Heart right ventricle (tissue), 16 donors: ENCODE results near the gene LHPP. TPM values are rescaled to one million over a fixed set of nuclear protein-coding genes. Genes with fewer than 3 reads are reported as not detected.

Experiments used
- ATAC-seq, 8 donors: fragments of 200-7000 bp; cut with Tn5 transposase; one replicate each; pipeline ENCODE4 v1.9.1; 2020; ENCODE audit warnings: mild to moderate bottlenecking in 8 of 8, moderate library complexity in 8 of 8, moderate number of reproducible peaks in 1 of 8
- DNase-seq, 2 donors: peaks; one replicate each; pipeline ENCODE4 v3.0.0-alpha.2; 2020
- H3K27ac ChIP-seq, 10 donors: fragments of 200-600 bp; sonication (generic) in 2 of 10; one replicate each; pipeline versions ENCODE4 v1.5.0 to v1.8.0; 2020 to 2022; ENCODE audit warnings: mild to moderate bottlenecking in 3 of 10
- H3K27me3 ChIP-seq, 7 donors: fragments of 200-600 bp; one replicate each; pipeline ENCODE4 v1.8.0; 2021 to 2022; ENCODE audit warnings: mild to moderate bottlenecking in 2 of 7
- H3K36me3 ChIP-seq, 9 donors: fragments of 200-600 bp; sonication (generic) in 1 of 9; one replicate each; pipeline versions ENCODE4 v1.5.0 to v1.8.0; 2020 to 2022; ENCODE audit warnings: mild to moderate bottlenecking in 2 of 9
- H3K4me1 ChIP-seq, 9 donors: fragments of 200-600 bp; sonication (generic) in 1 of 9; one replicate each; pipeline versions ENCODE4 v1.5.0 to v1.8.0; 2020 to 2022; ENCODE audit warnings: mild to moderate bottlenecking in 4 of 9
- H3K4me3 ChIP-seq, 10 donors: fragments of 200-600 bp; sonication (generic) in 2 of 10; one replicate each; pipeline versions ENCODE4 v1.5.0 to v1.8.0; 2020 to 2022; ENCODE audit warnings: mild to moderate bottlenecking in 7 of 10, moderate library complexity in 2 of 10
- H3K9me3 ChIP-seq, 11 donors: fragments of 200-600 bp in 10 of 11; sonication (generic) in 2 of 11; one replicate each; pipeline versions ENCODE4 v1.5.0 to v1.8.0; 2013 to 2022; ENCODE audit warnings: mild to moderate bottlenecking in 2 of 11, control low read depth in 1 of 11, moderate library complexity in 1 of 11
- WGBS, 2 donors: extraction: QIAGEN DNeasy Blood & Tissue Kit; methylation state at CpG; one replicate each; pipeline ENCODE4 v1.1.7; 2013; ENCODE audit warnings: inconsistent platforms in 1 of 2; 5-methylcytosine and 5-hydroxymethylcytosine counted together
- intact Hi-C, 10 donors: fragments of 100-400 bp; cut with DNase I; formaldehyde crosslinking; loops; one replicate each; pipeline versions ENCODE4 v1.11.1 to v1.14.2; 2022
- long read RNA-seq, 3 donors: library from polyadenylated mRNA; unstranded; transcript quantifications; one replicate each; pipeline ENCODE4 v2.0.0, GENCODE V29; 2020 to 2021
- polyA plus RNA-seq, 2 donors: library from polyadenylated mRNA; stranded (reverse); fragments of 200-250 nt; gene quantifications; one replicate each; pipeline ENCODE4 v1.2.3, GENCODE V29; 2013
- total RNA-seq, 10 donors: library from RNA; stranded (reverse); fragmentation: NEBNext Ultra II Directional in 3 of 10; extraction: Animal tissue kit (Norgen Biotek cat#: 25700) in 3 of 10; gene quantifications; one replicate each; pipeline versions ENCODE4 v1.2.1 to v1.2.4, GENCODE V29; 2021 to 2023
- TF ChIP-seq, protein P1 (sequence below), 9 donors: fragments of 200-600 bp; sonication (generic) in 2 of 9; IDR thresholded peaks; one replicate each; pipeline versions ENCODE4 v1.5.0 to v1.8.0; 2021 to 2022; ENCODE audit warnings: antibody characterized with exemption in 9 of 9, mild to moderate bottlenecking in 5 of 9, moderate library complexity in 1 of 9
- donor health status: Arrhythmogenic right ventricular cardiomyopathy.
- donor health status: ischemic (EF 13 %, LVEDD 7.1; RV severe dilation, severe dysfunction).
- donor health status: healthy with polysubstance abuse.
- donor health status: DM: no; HTN: yes; CAD: no.
- donor health status: DM: no; HTN: no; CAD: no.
- donor health status: ischemic (EF 25% LVEDD 6.9; RV normal size, moderate dysfunction).
- donor health status: ischemic (EF 25% LVEDD 5.7; RV mildly dilated, moderate dysfunction).
- donor health status: healthy.
- donor health status: DM: yes; HTN: yes; CAD: no.
- donor health status: Ischemic cardiomyopathy.
- donor health status: ischemic (EF 35%, LVEDD 5.7; RV mildly dilated, moderate dysfunction).
- donor health status: nonischemic (EF 11% LVEDD 7.7; RV severe dilation, severe dysfunction).
- donor health status: DM: yes; HTN: yes; CAD: no.
- donor health status: PGD.
- donor health status: ischemic (EF 29% LVEDD 5.4; RV normal size, mild dysfunction).
- donor health status: nonischemic (EF 23%, LVEDD 6.1; RV moderate dilation, normal function).

Gene LHPP, protein sequence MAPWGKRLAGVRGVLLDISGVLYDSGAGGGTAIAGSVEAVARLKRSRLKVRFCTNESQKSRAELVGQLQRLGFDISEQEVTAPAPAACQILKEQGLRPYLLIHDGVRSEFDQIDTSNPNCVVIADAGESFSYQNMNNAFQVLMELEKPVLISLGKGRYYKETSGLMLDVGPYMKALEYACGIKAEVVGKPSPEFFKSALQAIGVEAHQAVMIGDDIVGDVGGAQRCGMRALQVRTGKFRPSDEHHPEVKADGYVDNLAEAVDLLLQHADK
- 10 to 100 TPM in 9 of 10 donors, 1 to 10 TPM in 1; 9.5 to 20.5 (median 13.8) TPM for total RNA-seq
- polyA plus RNA-seq: 1 to 10 TPM; 4.2 to 5.4 TPM
- long read RNA-seq, donor 1, partial matches to known transcripts: 2 of 13 reads
- long read RNA-seq, donor 1, other reads (novel, unspliced or antisense): 6 of 13 reads
- long read RNA-seq, donor 2, transcript LHPP-202 (7 exons, 1,622 nt): major isoform, 5 of 11 reads
- long read RNA-seq, donor 2, partial matches to known transcripts: 0 of 11 reads
- long read RNA-seq, donor 2, other reads (novel, unspliced or antisense): 3 of 11 reads
- long read RNA-seq, donor 3, partial matches to known transcripts: 2 of 6 reads
- long read RNA-seq, donor 3, other reads (novel, unspliced or antisense): 3 of 6 reads

DNA sequence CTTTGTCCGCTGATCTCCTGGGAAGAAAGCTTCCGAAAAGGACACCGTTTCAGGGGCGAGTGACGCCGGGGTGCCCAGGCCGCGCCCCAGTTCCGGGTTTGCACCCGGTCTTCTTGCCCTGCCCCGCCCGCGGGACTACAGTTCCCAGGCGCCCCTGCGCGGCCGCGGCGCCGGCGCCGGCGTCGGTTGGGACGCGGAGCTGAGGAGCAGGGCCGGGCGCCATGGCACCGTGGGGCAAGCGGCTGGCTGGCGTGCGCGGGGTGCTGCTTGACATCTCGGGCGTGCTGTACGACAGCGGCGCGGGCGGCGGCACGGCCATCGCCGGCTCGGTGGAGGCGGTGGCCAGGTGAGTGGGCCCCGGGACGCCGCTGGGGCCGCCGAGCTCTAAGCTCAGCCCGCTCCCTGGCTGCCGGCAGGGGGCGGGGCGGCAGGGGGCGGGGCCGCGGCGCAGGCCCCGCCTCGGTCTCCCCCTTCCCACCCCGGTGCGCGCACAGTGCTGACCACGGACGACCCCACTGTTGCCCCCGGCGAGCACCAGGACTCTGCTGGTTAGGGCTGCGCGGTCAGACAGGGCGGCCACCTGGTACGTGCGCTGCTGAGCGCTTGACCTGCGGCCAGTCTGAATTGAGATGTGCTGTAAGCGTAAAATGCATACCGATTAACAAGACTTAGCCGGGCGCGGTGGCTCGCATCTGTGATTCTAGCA lies at the start of gene LHPP:
TSS of gene LHPP (plus strand) at position 182 of the 706 bp plus-strand sequence. CDS start at position 222, 40 bp downstream.
- Histone ChIP-seq H3K27me3 (peaks cover 0 to 1% (median 0%) of the 10 kb centered on the region in 7 donors), H3K4me1 (peaks cover 0 to 31% (median 15%) of the 10 kb centered on the region in 9 donors), H3K27ac (peak within 1 kb of the TSS; percentile 31 to 92 (median 86)), H3K36me3 (no peaks in the 10 kb centered on the region), H3K4me3 (peak within 1 kb of the TSS; percentile 4 to 83 (median 70)), H3K9me3 (no peaks in the 10 kb centered on the region)
- intact Hi-C loops: no loop called here
- DNase-seq (peak; percentile 80 to 90), ATAC-seq (peak; percentile 92 to 99 (median 96))
- 1% methylated on average over 78 to 81 of the region's 81 CpGs for WGBS, 2 donors
- TF ChIP-seq, protein P1, sequence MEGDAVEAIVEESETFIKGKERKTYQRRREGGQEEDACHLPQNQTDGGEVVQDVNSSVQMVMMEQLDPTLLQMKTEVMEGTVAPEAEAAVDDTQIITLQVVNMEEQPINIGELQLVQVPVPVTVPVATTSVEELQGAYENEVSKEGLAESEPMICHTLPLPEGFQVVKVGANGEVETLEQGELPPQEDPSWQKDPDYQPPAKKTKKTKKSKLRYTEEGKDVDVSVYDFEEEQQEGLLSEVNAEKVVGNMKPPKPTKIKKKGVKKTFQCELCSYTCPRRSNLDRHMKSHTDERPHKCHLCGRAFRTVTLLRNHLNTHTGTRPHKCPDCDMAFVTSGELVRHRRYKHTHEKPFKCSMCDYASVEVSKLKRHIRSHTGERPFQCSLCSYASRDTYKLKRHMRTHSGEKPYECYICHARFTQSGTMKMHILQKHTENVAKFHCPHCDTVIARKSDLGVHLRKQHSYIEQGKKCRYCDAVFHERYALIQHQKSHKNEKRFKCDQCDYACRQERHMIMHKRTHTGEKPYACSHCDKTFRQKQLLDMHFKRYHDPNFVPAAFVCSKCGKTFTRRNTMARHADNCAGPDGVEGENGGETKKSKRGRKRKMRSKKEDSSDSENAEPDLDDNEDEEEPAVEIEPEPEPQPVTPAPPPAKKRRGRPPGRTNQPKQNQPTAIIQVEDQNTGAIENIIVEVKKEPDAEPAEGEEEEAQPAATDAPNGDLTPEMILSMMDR (IDR thresholded peaks at IDR 0.05): peak; percentile 35 to 75 (median 53)

DNA sequence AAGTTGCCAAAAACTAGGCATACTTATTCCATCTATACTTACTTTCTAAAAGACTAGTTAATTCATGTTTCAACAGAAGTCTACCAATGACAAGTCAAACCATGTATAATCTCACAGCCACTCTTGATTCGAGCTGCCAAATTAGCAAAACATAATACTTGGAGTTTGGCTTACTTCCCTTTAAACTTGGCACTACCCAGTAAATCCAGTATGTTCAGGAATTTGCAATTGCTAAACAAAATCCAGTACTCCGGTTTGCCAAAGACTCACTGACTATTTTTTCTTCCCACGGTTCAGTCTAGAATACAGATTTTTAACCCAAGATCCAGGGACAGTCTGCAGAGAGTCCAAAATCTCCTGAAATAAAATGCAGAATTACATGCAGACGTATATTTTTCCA lies 47.5 kb upstream of the LHPP start:
- Histone ChIP-seq H3K4me1 (peaks cover 0 to 49% (median 37%) of the 10 kb centered on the region in 9 donors), H3K36me3 (peaks cover 0 to 32% (median 1%) of the 10 kb centered on the region in 9 donors)

DNA sequence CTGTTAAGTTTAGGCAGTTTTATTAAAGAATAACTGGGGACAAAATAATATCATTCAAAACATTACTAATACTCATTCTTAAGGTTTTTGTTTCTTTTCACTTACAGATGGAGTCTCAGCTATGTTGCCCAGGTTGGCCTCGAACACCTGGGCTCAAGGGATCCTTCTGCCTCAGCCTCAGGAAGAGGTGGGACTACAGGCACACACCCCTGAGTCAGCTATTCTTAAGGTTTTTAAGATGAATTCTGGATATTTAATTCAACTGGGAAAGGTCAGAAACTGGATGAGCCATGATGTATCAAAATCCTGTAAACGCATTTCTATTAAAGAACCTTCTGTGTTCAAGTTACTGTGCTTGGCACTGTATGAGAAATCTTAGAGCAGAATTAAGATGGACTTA lies 46.4 kb upstream of the LHPP start:
- 76 to 89% methylated on average over 2 of the region's 2 CpGs for WGBS, 2 donors
- no peak for DNase-seq
- no peaks in the 10 kb centered on the region for H3K9me3 ChIP-seq
- no peak overlapping the region for H3K27ac ChIP-seq
- peaks cover 0 to 54% (median 39%) of the 10 kb centered on the region in 9 donors for H3K4me1 ChIP-seq
- H3K27me3 ChIP-seq: peaks cover 0 to 4% (median 0%) of the 10 kb centered on the region in 7 donors
- H3K36me3 ChIP-seq: peaks cover 0 to 21% (median 0%) of the 10 kb centered on the region in 9 donors
- no peak for ATAC-seq
- H3K4me3 ChIP-seq: no peak overlapping the region
- intact Hi-C loops: loop anchor here in 2 of 10 donors (10.0 kb wide), 1 partner anchor 330 kb away; the partner anchor contains the start of gene FAM53B (in 2 of the 2)
- TF ChIP-seq, protein P1 (IDR thresholded peaks at IDR 0.05): no peak

More for the DNA sequence above, 47.5 kb upstream of the LHPP start:
- Histone ChIP-seq H3K9me3 (no peaks in the 10 kb centered on the region), H3K27me3 (no peaks in the 10 kb centered on the region), H3K27ac (peak overlapping the region in 1 of 10 donors; percentile 9), H3K4me3 (no peak overlapping the region)
- WGBS, 2 donors: 30 to 39% methylated on average over 4 of the region's 4 CpGs
- ATAC-seq (no peak), DNase-seq (no peak)
- intact Hi-C loops: loop anchor here in 2 of 10 donors (10.0 kb wide), 1 partner anchor 331 kb away; the partner anchor contains the start of gene FAM53B (in 2 of the 2)
- TF ChIP-seq, protein P1 (IDR thresholded peaks at IDR 0.05): no peak
